ENCODE measurements around the gene RAD51B.

DNA sequence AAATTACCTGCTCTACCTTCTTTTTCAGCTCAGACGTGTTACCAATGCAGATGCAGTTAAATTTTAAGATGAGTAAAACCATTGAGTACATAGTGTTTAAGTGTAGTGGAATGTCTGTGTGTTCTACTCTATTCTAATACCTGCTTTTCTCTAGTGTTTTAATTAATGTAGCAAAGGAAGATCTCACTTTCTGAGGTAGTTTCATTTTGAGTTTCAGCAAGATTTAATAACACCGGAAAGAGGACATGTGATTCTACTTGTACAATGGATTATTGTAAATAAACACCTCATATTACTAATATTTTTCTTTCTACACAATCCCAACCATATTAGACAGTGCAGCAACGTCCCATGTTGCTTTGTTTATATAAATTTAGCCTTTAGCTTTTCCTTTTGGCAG is 315.4 kb downstream of the RAD51B start:
- TF ChIP-seq, protein P1, sequence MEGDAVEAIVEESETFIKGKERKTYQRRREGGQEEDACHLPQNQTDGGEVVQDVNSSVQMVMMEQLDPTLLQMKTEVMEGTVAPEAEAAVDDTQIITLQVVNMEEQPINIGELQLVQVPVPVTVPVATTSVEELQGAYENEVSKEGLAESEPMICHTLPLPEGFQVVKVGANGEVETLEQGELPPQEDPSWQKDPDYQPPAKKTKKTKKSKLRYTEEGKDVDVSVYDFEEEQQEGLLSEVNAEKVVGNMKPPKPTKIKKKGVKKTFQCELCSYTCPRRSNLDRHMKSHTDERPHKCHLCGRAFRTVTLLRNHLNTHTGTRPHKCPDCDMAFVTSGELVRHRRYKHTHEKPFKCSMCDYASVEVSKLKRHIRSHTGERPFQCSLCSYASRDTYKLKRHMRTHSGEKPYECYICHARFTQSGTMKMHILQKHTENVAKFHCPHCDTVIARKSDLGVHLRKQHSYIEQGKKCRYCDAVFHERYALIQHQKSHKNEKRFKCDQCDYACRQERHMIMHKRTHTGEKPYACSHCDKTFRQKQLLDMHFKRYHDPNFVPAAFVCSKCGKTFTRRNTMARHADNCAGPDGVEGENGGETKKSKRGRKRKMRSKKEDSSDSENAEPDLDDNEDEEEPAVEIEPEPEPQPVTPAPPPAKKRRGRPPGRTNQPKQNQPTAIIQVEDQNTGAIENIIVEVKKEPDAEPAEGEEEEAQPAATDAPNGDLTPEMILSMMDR (IDR thresholded peaks at IDR 0.05): no peak
- no peak for TF ChIP-seq EP300 (IDR thresholded peaks at IDR 0.05)
- TF ChIP-seq POLR2AphosphoS5 (IDR thresholded peaks at IDR 0.05): no peak
